GM12878 (cell line): Measurements from ENCODE around the gene ELOF1. TPM values are rescaled to one million over a fixed set of nuclear protein-coding genes. Genes with fewer than 3 reads are reported as not detected.

Experiments used
- CREM ChIP-seq: IDR thresholded peaks from 2 replicates; pipeline ENCODE4 v1.6.1; 2014; ENCODE audit warnings: antibody characterized with exemption, low read depth
- EED ChIP-seq: sonication (generic); IDR thresholded peaks from 2 replicates; pipeline ENCODE4 v1.6.1; 2016; ENCODE audit warnings: antibody characterized with exemption, low read depth
- EP300 ChIP-seq, 2 experiments: fragments of 150-350 bp in 1 of 2; IDR thresholded peaks; 2 replicates each; pipeline ENCODE4 v1.6.1; 2011 to 2012; ENCODE audit warnings: low read depth in 2 of 2, low read length in 2 of 2, borderline replicate concordance in 1 of 2, improper control_type of control experiment in 1 of 2, inconsistent platforms in 1 of 2; ENCODE audit not compliant: control insufficient read depth in 1 of 2
- FOS ChIP-seq: IDR thresholded peaks from 3 replicates; pipeline ENCODE4 v1.6.1; 2011; ENCODE audit warnings: borderline replicate concordance; ENCODE audit not compliant: insufficient read length; ENCODE audit errors: extremely low read depth
- GABPA ChIP-seq: IDR thresholded peaks from 2 replicates; pipeline ENCODE4 v1.6.1; 2014; ENCODE audit warnings: antibody characterized with exemption, low read depth, mild to moderate bottlenecking, inconsistent platforms
- KLF5 ChIP-seq: fragments of 450-650 bp; IDR thresholded peaks from 2 replicates; pipeline ENCODE4 v1.6.1; 2014; ENCODE audit warnings: mild to moderate bottlenecking; ENCODE audit not compliant: partially characterized antibody
- MEF2B ChIP-seq: fragments of 450-650 bp; IDR thresholded peaks from 2 replicates; pipeline ENCODE4 v1.6.1; 2018; ENCODE audit warnings: mild to moderate bottlenecking, moderate library complexity; ENCODE audit not compliant: partially characterized antibody, poor library complexity, severe bottlenecking
- MYB ChIP-seq: fragments of 150-350 bp; IDR thresholded peaks from 2 replicates; pipeline ENCODE4 v1.6.1; 2014; ENCODE audit warnings: mild to moderate bottlenecking, low read depth, low read length, borderline replicate concordance
- NBN ChIP-seq: fragments of 450-650 bp; IDR thresholded peaks from 2 replicates; pipeline ENCODE4 v1.6.1; 2016
- NFIC ChIP-seq: IDR thresholded peaks from 2 replicates; pipeline ENCODE4 v1.6.1; 2012; ENCODE audit warnings: low read depth, mild to moderate bottlenecking, inconsistent platforms, low read length, moderate library complexity
- NR2C2 ChIP-seq: IDR thresholded peaks from 2 replicates; pipeline ENCODE4 v1.6.1; 2011; ENCODE audit warnings: borderline replicate concordance, low read depth; ENCODE audit not compliant: control insufficient read depth, insufficient read length
- NRF1 ChIP-seq: conservative IDR thresholded peaks from 2 replicates; pipeline ENCODE4 v1.6.1; 2011; ENCODE audit warnings: mild to moderate bottlenecking, low read depth, low read length, improper control_type of control experiment
- POU2F2 ChIP-seq: IDR thresholded peaks from 3 replicates; pipeline ENCODE4 v1.6.1; 2011; ENCODE audit warnings: low read depth, mild to moderate bottlenecking, low read length, borderline replicate concordance
- RAD21 ChIP-seq: IDR thresholded peaks from 2 replicates; pipeline ENCODE4 v1.6.1; 2011; ENCODE audit warnings: mild to moderate bottlenecking, low read depth, low read length, moderate library complexity; ENCODE audit not compliant: insufficient read depth
- SMAD1 ChIP-seq: fragments of 450-650 bp; IDR thresholded peaks from 2 replicates; pipeline ENCODE4 v1.6.1; 2018; ENCODE audit warnings: mild to moderate bottlenecking, low read depth; ENCODE audit not compliant: partially characterized antibody
- SMAD5 ChIP-seq: IDR thresholded peaks from 2 replicates; pipeline ENCODE4 v1.6.1; 2016; ENCODE audit warnings: antibody characterized with exemption, low read depth
- SMC3 ChIP-seq: IDR thresholded peaks from 2 replicates; pipeline ENCODE4 v1.6.1; 2011; ENCODE audit warnings: low read length, improper control_type of control experiment, borderline replicate concordance
- ZNF24 ChIP-seq: fragments of 450-650 bp; IDR thresholded peaks from 2 replicates; pipeline ENCODE4 v1.6.1; 2017; ENCODE audit warnings: antibody characterized with exemption, mild to moderate bottlenecking
- ZNF622 ChIP-seq: fragments of 450-650 bp; IDR thresholded peaks from 2 replicates; pipeline ENCODE4 v1.6.1; 2017; ENCODE audit warnings: mild to moderate bottlenecking, inconsistent platforms
- ZZZ3 ChIP-seq: IDR thresholded peaks from 2 replicates; pipeline ENCODE4 v1.6.1; 2011; ENCODE audit warnings: low read depth; ENCODE audit not compliant: control insufficient read depth, insufficient read length
- polyA plus RNA-seq, 11 experiments: library from polyadenylated mRNA; depleted of rRNA in 4 of 11; unstranded in 6 of 11; stranded (reverse) in 5 of 11; fragments of >200 nt; fragmentation: Nextera tagmentation in 4 of 11; fragmentation: Illumina TruSeq in 1 of 11; extraction: Ambion mirVana in 4 of 11; extraction: Trizol in 1 of 11; gene quantifications; 1 replicate in 1 of 11; 2 replicates in 10 of 11; pipeline versions ENCODE4 v1.2.1 to v1.2.3, GENCODE V29; 2011 to 2016; ENCODE audit warnings: inconsistent platforms in 2 of 11, missing spikeins in 2 of 11, low read depth in 1 of 11
- total RNA-seq, 4 experiments: library from RNA; depleted of rRNA in 3 of 4; stranded (reverse); fragments of >200 nt in 3 of 4; fragmentation: Illumina TruSeq in 1 of 4; extraction: Trizol in 1 of 4; gene quantifications; 2 replicates each; pipeline versions ENCODE4 v1.2.1 to v1.2.3, GENCODE V29; 2013 to 2021
- TF ChIP-seq, protein P1 (sequence below): fragments of 450-650 bp; IDR thresholded peaks from 2 replicates; pipeline ENCODE4 v1.6.1; 2017; ENCODE audit warnings: antibody characterized with exemption, mild to moderate bottlenecking, moderate library complexity
- TF ChIP-seq, protein P2 (sequence below), 3 experiments: IDR thresholded peaks in 2 of 3; conservative IDR thresholded peaks in 1 of 3; 2 replicates each; pipeline ENCODE4 v1.5.1; 2011; ENCODE audit warnings: low read depth in 3 of 3, low read length in 3 of 3, mild to moderate bottlenecking in 3 of 3, control low read depth in 2 of 3, moderate library complexity in 2 of 3, inconsistent platforms in 1 of 3, mixed read lengths in 1 of 3; ENCODE audit not compliant: control insufficient read depth in 2 of 3, insufficient read depth in 1 of 3; ENCODE audit errors: extremely low read depth in 1 of 3
- TF ChIP-seq, protein P3 (sequence below): fragments of 450-650 bp; IDR thresholded peaks from 2 replicates; pipeline ENCODE4 v1.6.1; 2016; ENCODE audit warnings: mild to moderate bottlenecking
- TF ChIP-seq, protein P4 (sequence below): IDR thresholded peaks from 2 replicates; pipeline ENCODE4 v1.6.1; 2011; ENCODE audit warnings: low read depth, low read length, improper control_type of control experiment, borderline replicate concordance

The ELOF1 gene
- total and polyA plus RNA-seq, 10 of the 15 experiments (the other 5 are each of a cell fraction or from before 2014, with no cell fraction given): 11.7 to 124 (median 92.9) TPM

DNA sequence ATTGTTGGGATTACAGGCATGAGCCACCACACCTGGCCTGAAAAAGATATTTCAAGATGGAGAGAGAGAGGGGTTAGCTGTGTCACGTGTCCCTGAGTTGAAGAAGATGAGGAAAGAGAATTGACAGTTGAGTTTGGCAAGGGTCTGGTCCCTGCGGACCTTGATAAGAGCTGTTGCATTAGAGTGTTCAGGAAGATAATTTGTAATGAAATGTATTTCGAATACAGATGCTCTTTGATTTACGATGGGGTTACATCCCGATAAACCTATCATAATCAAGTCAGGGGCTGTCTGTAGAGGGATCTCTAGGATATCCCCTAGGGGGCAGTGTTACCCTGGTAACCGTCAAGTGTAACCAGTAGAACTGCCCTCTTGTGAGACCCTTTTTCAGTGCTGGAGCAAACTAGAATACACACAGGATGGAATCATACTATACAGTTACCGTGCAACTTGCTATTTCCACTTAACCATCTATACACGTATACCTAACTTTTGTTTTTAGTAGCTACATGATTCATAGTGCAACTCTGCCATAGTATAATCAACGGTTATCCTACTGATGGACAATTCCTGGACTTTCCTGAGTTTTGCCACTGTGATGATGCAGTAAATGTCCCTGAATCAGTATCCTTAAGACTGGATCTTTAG lies 1.5 kb upstream of the ELOF1 start (continued):
- TF ChIP-seq SMAD1 (peak; percentile 11), NFIC (peak; percentile 59; the same call in 1 of the 2 replicates), MYB (no peak), NRF1 (no peak), KLF5 (no peak), SMAD5 (no peak), ZNF24 (no peak; the same call in 1 of the 2 replicates), SMC3 (peak; percentile 90), MEF2B (peak; percentile 82), ZNF622 (no peak), GABPA (no peak), FOS (no peak), CREM (peak; percentile 14; the same call in 1 of the 2 replicates), NR2C2 (no peak), EED (peak; percentile 72), EP300 (IDR thresholded peaks at IDR 0.05; ENCODE audit: borderline replicate concordance in 1 of 2, control insufficient read depth in 1 of 2, low read depth in 2 of 2, low read length in 2 of 2) (peak in 1 of 2 experiments; percentile 42; a peak in 2 of 4 replicates), NBN (peak; percentile 60; the same call in 1 of the 2 replicates), ZZZ3 (no peak), RAD21 (peak; percentile 91), POU2F2 (no peak)
- TF ChIP-seq, protein P1, sequence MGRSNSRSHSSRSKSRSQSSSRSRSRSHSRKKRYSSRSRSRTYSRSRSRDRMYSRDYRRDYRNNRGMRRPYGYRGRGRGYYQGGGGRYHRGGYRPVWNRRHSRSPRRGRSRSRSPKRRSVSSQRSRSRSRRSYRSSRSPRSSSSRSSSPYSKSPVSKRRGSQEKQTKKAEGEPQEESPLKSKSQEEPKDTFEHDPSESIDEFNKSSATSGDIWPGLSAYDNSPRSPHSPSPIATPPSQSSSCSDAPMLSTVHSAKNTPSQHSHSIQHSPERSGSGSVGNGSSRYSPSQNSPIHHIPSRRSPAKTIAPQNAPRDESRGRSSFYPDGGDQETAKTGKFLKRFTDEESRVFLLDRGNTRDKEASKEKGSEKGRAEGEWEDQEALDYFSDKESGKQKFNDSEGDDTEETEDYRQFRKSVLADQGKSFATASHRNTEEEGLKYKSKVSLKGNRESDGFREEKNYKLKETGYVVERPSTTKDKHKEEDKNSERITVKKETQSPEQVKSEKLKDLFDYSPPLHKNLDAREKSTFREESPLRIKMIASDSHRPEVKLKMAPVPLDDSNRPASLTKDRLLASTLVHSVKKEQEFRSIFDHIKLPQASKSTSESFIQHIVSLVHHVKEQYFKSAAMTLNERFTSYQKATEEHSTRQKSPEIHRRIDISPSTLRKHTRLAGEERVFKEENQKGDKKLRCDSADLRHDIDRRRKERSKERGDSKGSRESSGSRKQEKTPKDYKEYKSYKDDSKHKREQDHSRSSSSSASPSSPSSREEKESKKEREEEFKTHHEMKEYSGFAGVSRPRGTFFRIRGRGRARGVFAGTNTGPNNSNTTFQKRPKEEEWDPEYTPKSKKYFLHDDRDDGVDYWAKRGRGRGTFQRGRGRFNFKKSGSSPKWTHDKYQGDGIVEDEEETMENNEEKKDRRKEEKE: no peak
- TF ChIP-seq, protein P2, sequence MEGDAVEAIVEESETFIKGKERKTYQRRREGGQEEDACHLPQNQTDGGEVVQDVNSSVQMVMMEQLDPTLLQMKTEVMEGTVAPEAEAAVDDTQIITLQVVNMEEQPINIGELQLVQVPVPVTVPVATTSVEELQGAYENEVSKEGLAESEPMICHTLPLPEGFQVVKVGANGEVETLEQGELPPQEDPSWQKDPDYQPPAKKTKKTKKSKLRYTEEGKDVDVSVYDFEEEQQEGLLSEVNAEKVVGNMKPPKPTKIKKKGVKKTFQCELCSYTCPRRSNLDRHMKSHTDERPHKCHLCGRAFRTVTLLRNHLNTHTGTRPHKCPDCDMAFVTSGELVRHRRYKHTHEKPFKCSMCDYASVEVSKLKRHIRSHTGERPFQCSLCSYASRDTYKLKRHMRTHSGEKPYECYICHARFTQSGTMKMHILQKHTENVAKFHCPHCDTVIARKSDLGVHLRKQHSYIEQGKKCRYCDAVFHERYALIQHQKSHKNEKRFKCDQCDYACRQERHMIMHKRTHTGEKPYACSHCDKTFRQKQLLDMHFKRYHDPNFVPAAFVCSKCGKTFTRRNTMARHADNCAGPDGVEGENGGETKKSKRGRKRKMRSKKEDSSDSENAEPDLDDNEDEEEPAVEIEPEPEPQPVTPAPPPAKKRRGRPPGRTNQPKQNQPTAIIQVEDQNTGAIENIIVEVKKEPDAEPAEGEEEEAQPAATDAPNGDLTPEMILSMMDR (IDR thresholded peaks at IDR 0.05 in 2 of 3, conservative IDR thresholded peaks at IDR 0.05 in 1 of 3; ENCODE audit: control insufficient read depth in 2 of 3, extremely low read depth in 1 of 3, insufficient read depth in 1 of 3, low read depth in 3 of 3, low read length in 3 of 3): peak; percentile 68 to 90 (median 77)
- TF ChIP-seq, protein P3, sequence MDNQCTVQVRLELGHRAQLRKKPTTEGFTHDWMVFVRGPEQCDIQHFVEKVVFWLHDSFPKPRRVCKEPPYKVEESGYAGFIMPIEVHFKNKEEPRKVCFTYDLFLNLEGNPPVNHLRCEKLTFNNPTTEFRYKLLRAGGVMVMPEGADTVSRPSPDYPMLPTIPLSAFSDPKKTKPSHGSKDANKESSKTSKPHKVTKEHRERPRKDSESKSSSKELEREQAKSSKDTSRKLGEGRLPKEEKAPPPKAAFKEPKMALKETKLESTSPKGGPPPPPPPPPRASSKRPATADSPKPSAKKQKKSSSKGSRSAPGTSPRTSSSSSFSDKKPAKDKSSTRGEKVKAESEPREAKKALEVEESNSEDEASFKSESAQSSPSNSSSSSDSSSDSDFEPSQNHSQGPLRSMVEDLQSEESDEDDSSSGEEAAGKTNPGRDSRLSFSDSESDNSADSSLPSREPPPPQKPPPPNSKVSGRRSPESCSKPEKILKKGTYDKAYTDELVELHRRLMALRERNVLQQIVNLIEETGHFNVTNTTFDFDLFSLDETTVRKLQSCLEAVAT: no peak
- TF ChIP-seq, protein P4, sequence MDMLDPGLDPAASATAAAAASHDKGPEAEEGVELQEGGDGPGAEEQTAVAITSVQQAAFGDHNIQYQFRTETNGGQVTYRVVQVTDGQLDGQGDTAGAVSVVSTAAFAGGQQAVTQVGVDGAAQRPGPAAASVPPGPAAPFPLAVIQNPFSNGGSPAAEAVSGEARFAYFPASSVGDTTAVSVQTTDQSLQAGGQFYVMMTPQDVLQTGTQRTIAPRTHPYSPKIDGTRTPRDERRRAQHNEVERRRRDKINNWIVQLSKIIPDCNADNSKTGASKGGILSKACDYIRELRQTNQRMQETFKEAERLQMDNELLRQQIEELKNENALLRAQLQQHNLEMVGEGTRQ: no peak
